ENCODE results near the gene DLGAP1. TPM values are rescaled to one million over a fixed set of nuclear protein-coding genes. Genes with fewer than 3 reads are reported as not detected.

The DLGAP1 gene
- total RNA-seq, 1 experiment from 2014 or later, result 17.3 TPM

DNA sequence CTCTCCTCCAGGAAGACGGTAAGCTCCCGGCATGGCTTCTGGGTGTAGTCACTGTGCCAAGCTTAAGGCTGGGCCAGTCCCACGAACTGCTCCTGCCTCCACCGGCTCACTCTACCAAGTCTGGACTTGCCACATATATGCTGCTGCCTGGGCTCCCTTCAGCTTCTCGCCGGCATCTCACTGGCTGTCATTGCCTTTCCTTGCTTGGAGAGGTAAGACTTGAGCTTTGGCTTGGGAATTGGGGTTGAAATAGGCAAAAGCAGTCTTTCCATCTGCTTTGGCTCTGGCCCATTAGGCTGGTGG is 524.1 kb downstream of the DLGAP1 start:
- DNase-seq (ENCODE audit: low spot score), result no peak
- in situ Hi-C loops (cut with HindIII; ENCODE audit: low sequenced_read_pairs), result no loop called here

DNA sequence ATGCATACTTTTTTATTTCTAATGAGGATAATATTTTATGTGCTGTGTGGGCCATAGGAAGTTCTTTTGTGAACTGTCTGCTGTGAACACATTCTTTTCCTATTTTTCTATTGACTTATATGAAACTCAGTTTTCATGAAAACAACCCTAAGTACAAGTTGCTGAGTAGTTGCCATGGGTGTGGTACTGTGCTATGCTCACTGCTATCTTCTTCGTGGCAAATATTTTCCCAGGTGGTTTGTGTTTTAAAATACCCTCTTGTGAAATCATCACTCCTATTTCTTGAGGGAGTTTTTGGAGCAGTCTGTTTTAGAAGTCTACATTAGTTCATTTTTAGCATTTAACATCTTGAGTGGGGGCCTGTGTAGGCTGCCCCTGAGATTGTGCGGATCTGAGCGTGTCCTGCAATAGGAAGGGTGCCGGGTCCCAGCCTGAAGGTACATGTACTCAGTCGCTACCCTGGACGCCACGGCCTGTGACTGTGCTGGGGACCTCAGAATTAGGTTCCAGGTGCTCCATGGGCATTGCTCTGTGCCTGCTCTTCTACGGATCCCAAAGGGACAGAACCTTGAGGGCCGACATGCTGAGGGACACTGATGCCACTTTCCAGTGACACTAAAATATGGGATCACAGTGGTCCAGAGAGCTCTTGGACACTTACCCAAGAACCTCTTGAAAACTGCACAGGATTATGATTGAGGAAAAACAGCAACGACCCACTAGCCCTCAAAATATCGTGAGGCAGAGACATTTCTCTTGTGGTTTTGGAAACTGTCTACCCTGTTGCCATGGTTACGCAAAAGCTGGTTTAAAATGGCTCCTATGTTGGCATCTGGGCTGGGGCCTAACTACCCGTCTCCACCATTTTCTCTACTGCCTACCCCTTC is 524.7 kb downstream of the DLGAP1 start:
- no peak for DNase-seq (ENCODE audit: low spot score)
- in situ Hi-C loops (cut with HindIII; ENCODE audit: low sequenced_read_pairs), result no loop called here

DNA sequence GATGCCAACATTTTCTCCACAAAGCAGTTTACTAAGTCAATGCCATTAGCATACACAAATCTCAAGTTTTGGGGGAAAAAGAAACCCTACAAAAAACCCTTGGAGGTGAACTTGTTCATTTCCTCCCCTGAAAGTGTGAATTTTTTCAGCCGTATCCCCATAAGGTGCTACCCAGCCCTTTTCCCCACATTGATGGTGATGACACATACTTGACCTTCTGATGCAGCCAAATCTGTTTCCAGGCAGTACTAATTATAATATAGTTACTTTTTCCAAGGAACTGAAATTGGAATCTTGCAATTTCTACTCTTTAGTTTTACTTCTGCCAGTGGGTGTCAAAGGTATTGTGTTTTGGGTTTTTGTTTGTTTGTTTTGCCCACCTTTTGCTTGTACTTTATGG is 530.7 kb downstream of the DLGAP1 start:
- in situ Hi-C loops (cut with HindIII; ENCODE audit: low sequenced_read_pairs), result no loop called here

GRCh38 chr18:3923750-3924149 is 531.4 kb downstream of the DLGAP1 start:
- in situ Hi-C loops (cut with HindIII; ENCODE audit: low sequenced_read_pairs), result no loop called here
- no peak for DNase-seq (ENCODE audit: low spot score)

More for the DNA sequence above, 530.7 kb downstream of the DLGAP1 start:
- DNase-seq (ENCODE audit: low spot score), result no peak

DNA sequence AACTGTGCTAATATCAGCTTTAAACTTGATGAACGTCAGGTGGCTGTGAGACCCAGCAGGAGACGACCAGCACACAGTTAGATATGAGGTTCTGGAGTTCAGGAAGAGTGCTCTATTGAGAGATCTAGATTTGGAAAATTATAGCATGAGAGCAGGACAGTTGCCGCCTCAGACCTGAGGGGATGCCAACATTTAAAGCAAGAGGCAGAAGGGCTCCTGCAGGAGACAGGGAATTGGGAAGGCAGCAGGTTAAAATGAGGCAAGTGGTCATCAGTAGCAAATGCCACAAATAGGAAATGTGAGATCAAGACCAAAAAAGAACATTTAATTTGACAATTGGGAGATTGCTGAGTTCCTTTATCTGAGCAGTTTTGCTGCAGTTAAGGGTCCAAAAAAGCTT is 533.3 kb downstream of the DLGAP1 start:
- in situ Hi-C loops (cut with HindIII; ENCODE audit: low sequenced_read_pairs), result no loop called here
- peak; percentile 97 for DNase-seq (ENCODE audit: low spot score)

DNA sequence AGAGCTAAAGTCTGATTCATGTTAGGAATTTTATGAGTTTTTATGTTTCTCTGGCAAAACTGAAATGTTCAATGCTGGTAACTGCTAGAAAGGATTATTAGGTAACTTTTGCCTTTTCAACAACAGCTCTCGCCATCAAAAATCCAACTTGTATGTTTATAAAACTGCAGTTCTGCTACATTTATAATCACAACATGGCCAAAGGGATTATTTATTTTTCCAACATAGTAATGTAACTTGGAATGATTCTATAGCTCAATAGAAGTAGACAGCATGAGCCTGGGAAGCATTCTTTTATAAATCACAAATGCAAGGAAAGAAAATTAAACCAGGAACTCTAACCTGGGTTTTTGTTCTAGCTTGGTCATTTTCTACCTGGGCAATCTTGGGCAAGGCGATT is 534.3 kb downstream of the DLGAP1 start:
- in situ Hi-C loops (cut with HindIII; ENCODE audit: low sequenced_read_pairs), result no loop called here
- DNase-seq (ENCODE audit: low spot score), result no peak

DNA sequence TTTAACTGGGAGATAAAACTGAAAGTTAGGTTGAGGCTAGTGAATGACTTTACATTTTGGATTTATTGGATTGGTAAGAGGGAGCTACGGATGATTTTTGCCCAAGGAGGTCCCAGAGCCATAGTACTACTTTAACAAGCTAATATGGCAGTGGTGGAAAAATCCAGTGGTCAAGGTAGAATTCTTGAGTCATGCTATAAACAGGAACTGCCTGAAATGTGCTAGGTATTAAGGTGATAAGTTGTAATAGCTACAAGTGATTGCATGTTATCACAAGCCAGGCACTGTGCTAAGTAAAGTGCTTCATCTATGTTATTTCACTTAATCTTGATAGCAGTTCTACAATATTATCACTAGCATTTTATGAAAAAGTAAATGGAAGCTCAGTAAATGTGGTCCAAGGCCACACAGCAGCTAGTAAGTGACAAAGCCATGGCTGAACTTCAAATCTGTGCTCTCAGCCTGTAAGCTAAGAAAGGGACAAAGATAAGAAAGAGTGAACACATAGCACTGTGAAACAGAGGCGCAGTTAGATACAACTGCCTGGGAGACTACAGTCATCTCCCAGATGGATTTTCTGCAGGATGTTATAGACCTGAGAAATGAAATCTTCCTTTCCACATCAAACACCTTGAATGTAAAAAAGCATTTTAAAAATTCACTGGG is 535.6 kb downstream of the DLGAP1 start:
- in situ Hi-C loops (cut with HindIII; ENCODE audit: low sequenced_read_pairs), result no loop called here
- no peak for DNase-seq (ENCODE audit: low spot score)

DNA sequence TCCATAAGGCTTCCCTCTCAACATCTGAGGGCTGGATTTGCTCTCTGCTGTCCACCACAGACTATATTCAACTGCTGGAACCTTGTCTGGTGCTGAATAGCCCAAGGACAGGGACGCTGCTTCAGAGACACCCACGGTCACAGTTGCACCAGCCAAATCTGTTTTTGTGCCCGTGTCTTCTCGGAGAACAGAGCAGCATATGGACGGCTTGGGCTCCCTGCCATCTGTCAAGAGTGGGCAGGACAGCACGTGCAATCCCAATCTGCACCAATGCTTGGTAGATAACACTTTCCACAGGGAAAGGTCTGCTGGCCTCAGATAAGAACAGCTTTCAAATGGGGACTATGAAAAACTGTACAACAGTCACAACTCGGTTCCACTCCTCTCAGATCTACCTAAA is 539.0 kb downstream of the DLGAP1 start:
- DNase-seq (ENCODE audit: low spot score), result peak; percentile 97
- in situ Hi-C loops (cut with HindIII; ENCODE audit: low sequenced_read_pairs), result no loop called here

- peak; percentile 68 for DNase-seq (ENCODE audit: low spot score)
- in situ Hi-C loops (cut with HindIII; ENCODE audit: low sequenced_read_pairs), result no loop called here
Measured at GRCh38 chr18:3914833-3915610, 540.1 kb downstream of the DLGAP1 start.

- no peak for DNase-seq (ENCODE audit: low spot score)
- in situ Hi-C loops (cut with HindIII; ENCODE audit: low sequenced_read_pairs), result no loop called here
Measured at GRCh38 chr18:3914109-3914508, 541.0 kb downstream of the DLGAP1 start.

- in situ Hi-C loops (cut with HindIII; ENCODE audit: low sequenced_read_pairs), result no loop called here
- no peak for DNase-seq (ENCODE audit: low spot score)
Measured at GRCh38 chr18:3912705-3913104, 542.4 kb downstream of the DLGAP1 start.

- no peak for DNase-seq (ENCODE audit: low spot score)
- in situ Hi-C loops (cut with HindIII; ENCODE audit: low sequenced_read_pairs), result no loop called here
Measured at GRCh38 chr18:3911413-3911812, 543.7 kb downstream of the DLGAP1 start.

DNA sequence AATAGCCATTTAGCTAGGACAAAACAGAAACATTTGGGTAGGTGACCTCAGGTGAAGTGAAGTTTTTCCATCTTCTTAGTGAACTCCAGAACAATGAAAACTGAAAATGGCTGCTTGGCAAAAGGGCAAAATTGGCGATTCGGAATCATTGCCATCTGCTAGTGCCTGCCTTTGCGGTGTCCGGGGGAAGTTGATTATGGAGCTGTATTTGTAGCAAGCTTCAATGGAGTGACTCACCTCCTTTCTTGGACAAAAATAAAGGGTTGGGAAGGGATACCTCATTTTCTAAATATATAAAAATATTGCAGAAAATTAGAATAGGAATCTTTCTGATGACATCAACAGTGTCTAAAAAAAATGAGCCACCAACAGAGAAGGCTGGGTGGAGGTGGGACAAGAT is 544.6 kb downstream of the DLGAP1 start:
- DNase-seq (ENCODE audit: low spot score), result peak; percentile 82
- in situ Hi-C loops (cut with HindIII; ENCODE audit: low sequenced_read_pairs), result no loop called here

DNA sequence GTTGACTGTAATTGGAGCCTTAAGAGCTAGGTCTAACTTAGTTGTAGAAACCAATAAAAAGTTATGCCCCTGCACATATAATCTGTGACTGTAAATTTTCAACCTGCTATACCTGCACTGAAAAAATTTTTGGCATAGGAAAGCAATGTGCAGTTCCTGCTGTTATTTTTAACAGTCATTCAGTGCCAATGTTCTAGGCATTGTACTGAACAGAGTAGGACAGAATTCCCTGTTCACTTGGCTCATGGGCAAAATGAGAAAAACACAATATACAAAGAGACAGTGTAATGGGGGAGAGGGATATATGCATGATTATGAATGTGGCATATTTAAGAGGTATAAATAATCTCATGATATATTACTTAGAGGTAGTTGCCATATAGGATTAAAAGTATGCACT is 547.2 kb downstream of the DLGAP1 start:
- in situ Hi-C loops (cut with HindIII; ENCODE audit: low sequenced_read_pairs), result no loop called here
- DNase-seq (ENCODE audit: low spot score), result peak; percentile 95

DNA sequence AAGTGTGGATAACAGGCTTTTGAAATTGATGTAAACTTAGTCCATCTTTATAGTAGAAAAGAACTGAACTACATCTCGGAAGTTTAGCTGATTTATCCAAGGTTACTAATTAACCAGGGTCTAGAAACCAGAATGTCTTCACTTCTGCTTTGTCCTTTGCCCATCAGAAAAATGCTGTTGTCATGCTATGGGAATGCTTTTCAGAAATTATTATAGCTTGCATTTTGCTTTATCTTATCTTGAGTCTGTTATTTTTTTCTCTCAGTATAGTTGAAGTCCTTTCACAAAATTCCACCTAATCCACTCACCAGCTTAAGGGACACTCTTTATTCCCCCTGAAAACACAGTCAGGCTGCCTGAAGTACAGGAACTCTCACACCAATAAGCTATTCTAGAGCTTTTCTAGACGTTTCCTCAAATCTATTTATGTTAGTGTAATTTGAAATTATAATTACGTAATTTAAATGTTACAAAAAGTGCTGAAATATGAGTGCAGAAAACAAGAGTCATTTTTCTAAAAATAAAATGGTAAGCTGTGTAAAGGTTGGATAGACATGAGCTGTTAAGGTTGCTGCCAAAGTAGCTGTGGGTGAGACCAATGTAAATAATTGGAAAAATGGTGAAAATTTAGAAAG is 548.9 kb downstream of the DLGAP1 start:
- in situ Hi-C loops (cut with HindIII; ENCODE audit: low sequenced_read_pairs), result no loop called here
- DNase-seq (ENCODE audit: low spot score), result no peak

- in situ Hi-C loops (cut with HindIII; ENCODE audit: low sequenced_read_pairs), result no loop called here
- DNase-seq (ENCODE audit: low spot score), result no peak
Measured at GRCh38 chr18:3903337-3903736, 551.8 kb downstream of the DLGAP1 start.

GRCh38 chr18:3902676-3903075 is 552.4 kb downstream of the DLGAP1 start:
- in situ Hi-C loops (cut with HindIII; ENCODE audit: low sequenced_read_pairs), result no loop called here

GRCh38 chr18:3901811-3902210 is 553.3 kb downstream of the DLGAP1 start:
- in situ Hi-C loops (cut with HindIII; ENCODE audit: low sequenced_read_pairs), result no loop called here
- no peak for DNase-seq (ENCODE audit: low spot score)

More at GRCh38 chr18:3902676-3903075, 552.4 kb downstream of the DLGAP1 start:
- no peak for DNase-seq (ENCODE audit: low spot score)

DNA sequence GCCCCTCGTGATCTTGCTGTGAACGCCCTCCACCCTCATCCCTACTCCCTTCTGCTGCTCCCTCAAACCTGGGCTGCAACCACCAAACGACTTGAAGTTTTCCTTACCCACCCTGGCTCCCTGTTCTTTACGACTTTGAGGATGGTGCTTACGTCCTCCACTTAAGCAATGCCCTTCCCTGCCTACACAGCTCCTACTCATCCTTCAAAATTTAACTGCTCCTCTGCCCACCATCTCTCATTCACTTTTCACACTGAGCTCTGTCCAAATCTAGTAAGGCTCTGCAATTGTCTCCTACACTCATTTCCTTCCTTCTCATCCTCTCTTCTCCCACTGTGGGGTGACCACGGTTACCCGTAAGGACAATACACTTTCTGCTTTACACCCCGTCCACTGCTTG is 554.1 kb downstream of the DLGAP1 start:
- in situ Hi-C loops (cut with HindIII; ENCODE audit: low sequenced_read_pairs), result no loop called here
- DNase-seq (ENCODE audit: low spot score), result no peak

- in situ Hi-C loops (cut with HindIII; ENCODE audit: low sequenced_read_pairs), result no loop called here
- DNase-seq (ENCODE audit: low spot score), result no peak
Measured at GRCh38 chr18:3900327-3900726, 554.8 kb downstream of the DLGAP1 start.
